Mononuclear cell (primary cell): ENCODE data around the gene POLD2. TPM values are rescaled to one million over a fixed set of nuclear protein-coding genes. Genes with fewer than 3 reads are reported as not detected.

ENCODE experiments used
- H3K27me3 ChIP-seq: 2 replicates; pipeline ENCODE4 v1.6.0; 2011; ENCODE audit warnings: low read length, control low read depth; ENCODE audit not compliant: insufficient read depth
- H3K4me1 ChIP-seq: 2 replicates; pipeline ENCODE4 v1.5.1; 2011; ENCODE audit warnings: mild to moderate bottlenecking, low read length, control low read depth; ENCODE audit not compliant: insufficient read depth
- H3K4me3 ChIP-seq: 2 replicates; pipeline ENCODE4 v1.5.1; 2011; ENCODE audit warnings: mild to moderate bottlenecking, low read length, moderate library complexity
- H3K9me3 ChIP-seq: 2 replicates; pipeline ENCODE4 v1.5.1; 2011; ENCODE audit warnings: low read depth, mild to moderate bottlenecking, control low read depth, low read length
- total RNA-seq: library from RNA; depleted of rRNA; stranded (reverse); fragments of >200 nt; gene quantifications from one replicate; pipeline ENCODE4 v1.2.3, GENCODE V29; 2012

Gene POLD2
- total RNA-seq, 1 donor = 14.9 TPM

GRCh38 chr7:44078521-44078920 lies 44.8 kb downstream of the POLD2 start:
- H3K9me3 ChIP-seq = no peaks in the 10 kb centered on the region
- H3K4me1 ChIP-seq = peaks cover 43% of the 10 kb centered on the region
- no peak overlapping the region for H3K4me3 ChIP-seq
- H3K27me3 ChIP-seq = no peaks in the 10 kb centered on the region

- peaks cover 48% of the 10 kb centered on the region for H3K4me1 ChIP-seq
- H3K4me3 ChIP-seq = no peak overlapping the region
- H3K9me3 ChIP-seq = no peaks in the 10 kb centered on the region
- H3K27me3 ChIP-seq = no peaks in the 10 kb centered on the region
Measured at GRCh38 chr7:44077681-44078091, 45.7 kb downstream of the POLD2 start.

GRCh38 chr7:44077061-44077460 lies 46.3 kb downstream of the POLD2 start:
- peaks cover 50% of the 10 kb centered on the region for H3K4me1 ChIP-seq
- no peaks in the 10 kb centered on the region for H3K9me3 ChIP-seq
- H3K4me3 ChIP-seq = no peak overlapping the region
- H3K27me3 ChIP-seq = no peaks in the 10 kb centered on the region

- Histone ChIP-seq H3K4me3 (no peak overlapping the region), H3K9me3 (no peaks in the 10 kb centered on the region), H3K27me3 (no peaks in the 10 kb centered on the region), H3K4me1 (peaks cover 51% of the 10 kb centered on the region)
Measured at GRCh38 chr7:44076101-44076895, 47.0 kb downstream of the POLD2 start.

GRCh38 chr7:44075296-44076075 lies 47.9 kb downstream of the POLD2 start:
- Histone ChIP-seq H3K4me3 (no peak overlapping the region), H3K27me3 (no peaks in the 10 kb centered on the region), H3K9me3 (no peaks in the 10 kb centered on the region), H3K4me1 (peaks cover 43% of the 10 kb centered on the region)

- Histone ChIP-seq H3K4me3 (no peak overlapping the region), H3K9me3 (no peaks in the 10 kb centered on the region), H3K4me1 (peaks cover 33% of the 10 kb centered on the region), H3K27me3 (no peaks in the 10 kb centered on the region)
Measured at GRCh38 chr7:44074349-44074695, 49.0 kb downstream of the POLD2 start.

- H3K4me1 ChIP-seq = peaks cover 32% of the 10 kb centered on the region
- H3K9me3 ChIP-seq = no peaks in the 10 kb centered on the region
- H3K27me3 ChIP-seq = no peaks in the 10 kb centered on the region
- H3K4me3 ChIP-seq = no peak overlapping the region
Measured at GRCh38 chr7:44073664-44074348, 49.5 kb downstream of the POLD2 start.

- no peak overlapping the region for H3K4me3 ChIP-seq
- H3K27me3 ChIP-seq = no peaks in the 10 kb centered on the region
- H3K9me3 ChIP-seq = no peaks in the 10 kb centered on the region
- peaks cover 29% of the 10 kb centered on the region for H3K4me1 ChIP-seq
Measured at GRCh38 chr7:44072364-44073231, 50.8 kb downstream of the POLD2 start.

- no peak overlapping the region for H3K4me3 ChIP-seq
- H3K27me3 ChIP-seq = no peaks in the 10 kb centered on the region
- peaks cover 29% of the 10 kb centered on the region for H3K4me1 ChIP-seq
- no peaks in the 10 kb centered on the region for H3K9me3 ChIP-seq
Measured at GRCh38 chr7:44071726-44072363, 51.5 kb downstream of the POLD2 start.

GRCh38 chr7:44068054-44068453 lies 55.3 kb downstream of the POLD2 start:
- Histone ChIP-seq H3K27me3 (no peaks in the 10 kb centered on the region), H3K4me1 (peaks cover 23% of the 10 kb centered on the region), H3K4me3 (no peak overlapping the region), H3K9me3 (no peaks in the 10 kb centered on the region)

- Histone ChIP-seq H3K27me3 (no peaks in the 10 kb centered on the region), H3K4me1 (peaks cover 23% of the 10 kb centered on the region), H3K9me3 (no peaks in the 10 kb centered on the region), H3K4me3 (no peak overlapping the region)
Measured at GRCh38 chr7:44067064-44067951, 56.0 kb downstream of the POLD2 start.

GRCh38 chr7:44066494-44067063 lies 56.8 kb downstream of the POLD2 start:
- Histone ChIP-seq H3K4me1 (peaks cover 16% of the 10 kb centered on the region), H3K27me3 (no peaks in the 10 kb centered on the region), H3K4me3 (no peak overlapping the region), H3K9me3 (no peaks in the 10 kb centered on the region)

GRCh38 chr7:44066111-44066460 lies 57.3 kb downstream of the POLD2 start:
- Histone ChIP-seq H3K9me3 (no peaks in the 10 kb centered on the region), H3K4me3 (no peak overlapping the region), H3K27me3 (no peaks in the 10 kb centered on the region), H3K4me1 (peaks cover 16% of the 10 kb centered on the region)
